ENCODE data around the gene CLDN17. TPM values are rescaled to one million over a fixed set of nuclear protein-coding genes. Genes with fewer than 3 reads are reported as not detected.

Gene CLDN17
- polyA plus RNA-seq, 1 donor = not detected

DNA sequence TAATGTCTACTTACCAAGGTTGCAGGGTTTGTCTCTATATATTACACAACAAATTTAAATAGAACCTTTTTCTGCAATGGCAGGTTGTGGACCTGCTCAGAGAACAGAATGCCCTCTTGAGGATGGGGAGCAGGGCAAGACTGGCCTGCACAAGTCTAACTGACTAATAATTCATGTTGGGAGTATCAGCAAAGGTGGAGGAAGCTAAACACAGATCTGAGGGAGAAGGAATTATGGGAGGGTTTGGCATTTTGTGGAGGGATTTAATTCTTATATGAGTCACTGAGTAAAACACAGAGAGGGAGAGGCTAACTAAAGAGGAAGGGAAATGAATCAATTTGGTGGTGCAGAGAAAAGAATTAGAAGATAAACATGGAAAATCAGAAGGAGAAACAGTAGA, 40.0 kb downstream of the CLDN17 start:
- no peak for DNase-seq (ENCODE audit: low read depth)

GRCh38 chr21:30117631-30118030, 49.0 kb downstream of the CLDN17 start:
- peak; percentile 24 for DNase-seq (ENCODE audit: low read depth)

DNA sequence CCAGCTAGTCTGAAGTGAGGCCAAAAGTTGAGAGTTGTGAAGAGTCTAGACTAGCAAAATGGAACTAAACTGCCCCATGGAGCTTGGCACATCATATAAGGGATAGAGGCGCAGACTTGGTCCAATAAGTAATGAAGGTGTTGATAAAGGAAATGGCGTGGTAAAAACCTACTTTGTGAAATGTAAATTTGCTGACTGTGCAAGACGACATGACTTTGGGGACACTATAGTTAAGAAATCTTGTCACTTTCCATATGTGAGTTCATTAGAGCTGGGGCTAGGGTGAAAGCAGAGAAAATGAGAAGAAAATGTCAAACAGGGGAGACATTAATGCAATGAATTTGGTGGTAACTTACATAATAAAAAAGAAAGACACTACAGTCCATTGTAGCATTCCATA, 50.1 kb downstream of the CLDN17 start:
- DNase-seq (ENCODE audit: low read depth) = no peak

Other genes with a start within 250 kb of the CLDN17 start
- gene GRIK1, start 226.8 kb downstream of the CLDN17 start, polyA plus RNA-seq (ENCODE audit: insufficient read length) = 0.39 TPM
- gene CLDN8, start 49.3 kb upstream of the CLDN17 start, polyA plus RNA-seq (ENCODE audit: insufficient read length) = not detected
- gene KRTAP24-1, start 116.1 kb upstream of the CLDN17 start, polyA plus RNA-seq (ENCODE audit: insufficient read length) = not detected
- gene KRTAP25-1, start 122.7 kb upstream of the CLDN17 start, polyA plus RNA-seq (ENCODE audit: insufficient read length) = not detected
- gene KRTAP26-1, start 153.5 kb upstream of the CLDN17 start, polyA plus RNA-seq (ENCODE audit: insufficient read length) = not detected
- gene KRTAP27-1, start 170.9 kb upstream of the CLDN17 start, polyA plus RNA-seq (ENCODE audit: insufficient read length) = not detected
- gene KRTAP23-1, start 181.8 kb upstream of the CLDN17 start, polyA plus RNA-seq (ENCODE audit: insufficient read length) = not detected
- not detected for gene KRTAP13-2, start 205.5 kb upstream of the CLDN17 start, polyA plus RNA-seq (ENCODE audit: insufficient read length)
- not detected for gene KRTAP13-1, start 229.2 kb upstream of the CLDN17 start, polyA plus RNA-seq (ENCODE audit: insufficient read length)

Data from forelimb muscle (tissue), 1 donor.